ENCODE data around the gene PLA2G4D. TPM values are rescaled to one million over a fixed set of nuclear protein-coding genes. Genes with fewer than 3 reads are reported as not detected.

The PLA2G4D gene
- total RNA-seq, 1 experiment from 2014 or later: 0.34 TPM

DNA sequence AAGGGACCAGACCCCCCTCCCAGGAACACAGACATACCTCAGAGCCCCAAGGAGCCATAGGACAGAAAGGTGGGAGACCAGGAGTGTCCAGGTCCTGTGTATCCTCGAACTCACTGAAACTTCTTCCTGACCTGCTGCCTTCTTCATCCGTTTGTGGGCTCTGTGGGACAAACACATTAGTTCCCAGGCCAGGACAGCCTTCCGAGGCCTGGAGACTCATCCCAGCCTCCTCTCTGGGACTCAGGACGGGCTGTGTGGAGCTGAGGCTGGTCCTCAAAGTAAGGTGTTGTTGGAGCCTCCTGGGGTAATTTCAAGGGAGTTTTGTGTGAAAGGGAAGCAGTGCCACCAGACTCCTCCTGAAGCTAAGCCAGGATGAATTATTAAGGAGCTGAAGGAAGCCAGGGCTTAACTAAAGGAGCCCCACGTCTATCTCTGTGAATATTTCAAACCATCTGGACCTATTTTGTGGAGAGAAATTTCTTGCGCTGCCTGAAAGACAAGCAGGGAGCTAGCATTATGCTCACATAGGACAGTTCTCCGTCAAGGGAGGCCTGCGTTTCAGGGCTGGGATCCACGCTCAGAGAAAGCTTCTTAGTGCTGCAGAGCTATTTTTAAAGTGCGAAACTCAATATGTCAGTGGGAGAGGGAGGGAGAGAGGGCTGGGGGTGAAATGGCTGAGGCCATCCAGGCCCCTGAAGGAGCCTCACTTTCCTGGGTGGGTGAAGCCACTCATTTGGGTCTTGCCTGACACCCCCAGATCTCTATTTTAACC lies 43.7 kb downstream of the PLA2G4D start:
- H3K9ac ChIP-seq (ENCODE audit: low read length): no peak overlapping the region
- H2AFZ ChIP-seq (ENCODE audit: low read depth, low read length, poor library complexity, severe bottlenecking): no peak overlapping the region
- CTCF ChIA-PET: no interaction called here
- no peaks in the 10 kb centered on the region for H3K27me3 ChIP-seq (ENCODE audit: insufficient read depth, low read length)
- BruUV-seq (replicated peaks): no TSS peak
- no peaks in the 10 kb centered on the region for H3K9me2 ChIP-seq (ENCODE audit: insufficient read depth)
- RAD21 ChIA-PET (ENCODE audit: low non-redundant PET in 1 of 2, low total read pairs in 2 of 2, uncharacterized antibody in 2 of 2, unreplicated experiment in 2 of 2): no interaction called here
- TF ChIP-seq FOSL1 (IDR thresholded peaks at IDR 0.05; ENCODE audit: low read depth) (no peak), EZH2phosphoT487 (IDR thresholded peaks at IDR 0.05; ENCODE audit: borderline replicate concordance) (no peak), SP1 (IDR thresholded peaks at IDR 0.05; ENCODE audit: low read depth) (no peak), ZNF274 (IDR thresholded peaks at IDR 0.05; ENCODE audit: low read depth, low read length) (no peak), RAD21 (IDR thresholded peaks at IDR 0.05; ENCODE audit: low read depth) (no peak), POLR2A (IDR thresholded peaks at IDR 0.05; ENCODE audit: borderline replicate concordance, extremely low read depth, insufficient read depth, insufficient read length) (no peak), EGR1 (IDR thresholded peaks at IDR 0.05; ENCODE audit: low read depth) (no peak), POLR2AphosphoS5 (IDR thresholded peaks at IDR 0.05; ENCODE audit: low read depth, low read length) (no peak), CBX3 (IDR thresholded peaks at IDR 0.05; ENCODE audit: low read depth) (no peak), ATF3 (IDR thresholded peaks at IDR 0.05) (no peak), CEBPB (IDR thresholded peaks at IDR 0.05; ENCODE audit: low read depth) (no peak)
- TF ChIP-seq, protein P1, sequence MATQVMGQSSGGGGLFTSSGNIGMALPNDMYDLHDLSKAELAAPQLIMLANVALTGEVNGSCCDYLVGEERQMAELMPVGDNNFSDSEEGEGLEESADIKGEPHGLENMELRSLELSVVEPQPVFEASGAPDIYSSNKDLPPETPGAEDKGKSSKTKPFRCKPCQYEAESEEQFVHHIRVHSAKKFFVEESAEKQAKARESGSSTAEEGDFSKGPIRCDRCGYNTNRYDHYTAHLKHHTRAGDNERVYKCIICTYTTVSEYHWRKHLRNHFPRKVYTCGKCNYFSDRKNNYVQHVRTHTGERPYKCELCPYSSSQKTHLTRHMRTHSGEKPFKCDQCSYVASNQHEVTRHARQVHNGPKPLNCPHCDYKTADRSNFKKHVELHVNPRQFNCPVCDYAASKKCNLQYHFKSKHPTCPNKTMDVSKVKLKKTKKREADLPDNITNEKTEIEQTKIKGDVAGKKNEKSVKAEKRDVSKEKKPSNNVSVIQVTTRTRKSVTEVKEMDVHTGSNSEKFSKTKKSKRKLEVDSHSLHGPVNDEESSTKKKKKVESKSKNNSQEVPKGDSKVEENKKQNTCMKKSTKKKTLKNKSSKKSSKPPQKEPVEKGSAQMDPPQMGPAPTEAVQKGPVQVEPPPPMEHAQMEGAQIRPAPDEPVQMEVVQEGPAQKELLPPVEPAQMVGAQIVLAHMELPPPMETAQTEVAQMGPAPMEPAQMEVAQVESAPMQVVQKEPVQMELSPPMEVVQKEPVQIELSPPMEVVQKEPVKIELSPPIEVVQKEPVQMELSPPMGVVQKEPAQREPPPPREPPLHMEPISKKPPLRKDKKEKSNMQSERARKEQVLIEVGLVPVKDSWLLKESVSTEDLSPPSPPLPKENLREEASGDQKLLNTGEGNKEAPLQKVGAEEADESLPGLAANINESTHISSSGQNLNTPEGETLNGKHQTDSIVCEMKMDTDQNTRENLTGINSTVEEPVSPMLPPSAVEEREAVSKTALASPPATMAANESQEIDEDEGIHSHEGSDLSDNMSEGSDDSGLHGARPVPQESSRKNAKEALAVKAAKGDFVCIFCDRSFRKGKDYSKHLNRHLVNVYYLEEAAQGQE (IDR thresholded peaks at IDR 0.05; ENCODE audit: low read depth): no peak
- H4K20me1 ChIP-seq (ENCODE audit: insufficient read depth): no peaks in the 10 kb centered on the region
- intact Hi-C loops (cut with micrococcal nuclease): no loop called here
- DNase-seq (ENCODE audit: low read depth, low spot score) (no peak), ATAC-seq (no peak)
- no peaks in the 10 kb centered on the region for H3K36me3 ChIP-seq (ENCODE audit: control insufficient read depth in 1 of 2, insufficient read depth in 2 of 2, low read length in 2 of 2)
- no peaks in the 10 kb centered on the region for H3K9me3 ChIP-seq (ENCODE audit: control insufficient read depth in 1 of 2, insufficient read depth in 1 of 2, low read depth in 1 of 2, low read length in 2 of 2)
- no peaks in the 10 kb centered on the region for H3K79me2 ChIP-seq (ENCODE audit: insufficient read depth, low read length)
- H3K4me3 ChIP-seq (replicated peaks in 1 of 2; ENCODE audit: low read depth in 1 of 2, low read length in 2 of 2): no peak overlapping the region
- no peak overlapping the region for H3K4me2 ChIP-seq (ENCODE audit: low read length)
- no peak overlapping the region for H3K27ac ChIP-seq (ENCODE audit: low read depth, low read length)
- POLR2A ChIA-PET: no interaction called here
- no peaks in the 10 kb centered on the region for H3K4me1 ChIP-seq (ENCODE audit: control insufficient read depth in 1 of 2, insufficient read depth in 2 of 2, low read length in 2 of 2)
